CD4-positive, CD25-positive, alpha-beta regulatory T cell (primary cell): ENCODE data around the gene CBX6. TPM values are rescaled to one million over a fixed set of nuclear protein-coding genes. Genes with fewer than 3 reads are reported as not detected.
A peak's percentile ranks its signal among the peaks of the same experiment; 100 is the strongest.

ENCODE experiments used
- ATAC-seq, 2 donors: fragments of 150-1000 bp; cut with Tn5 transposase; one replicate each; pipeline ENCODE4 v1.10.0; 2021; ENCODE audit warnings: low read depth in 2 of 2, moderate number of reproducible peaks in 2 of 2, moderate library complexity in 1 of 2
- DNase-seq, 3 donors: peaks; one replicate each; pipeline versions ENCODE4 v3.0.0 to v3.0.0-alpha.2; 2012 to 2022; ENCODE audit warnings: mixed read lengths in 1 of 3
- H3K27ac ChIP-seq: one replicate; pipeline ENCODE4 v1.7.0; 2013; ENCODE audit warnings: mild to moderate bottlenecking, low read length; ENCODE audit not compliant: insufficient read depth, poor library complexity, severe bottlenecking
- H3K27me3 ChIP-seq: one replicate; pipeline ENCODE4 v1.7.0; 2013; ENCODE audit warnings: low read length; ENCODE audit not compliant: control insufficient read depth, insufficient read depth
- H3K36me3 ChIP-seq: one replicate; pipeline ENCODE4 v1.7.0; 2013; ENCODE audit warnings: mild to moderate bottlenecking, low read length, moderate library complexity; ENCODE audit not compliant: control insufficient read depth, insufficient read depth
- H3K4me1 ChIP-seq: 2 replicates; pipeline ENCODE4 v1.7.0; 2013; ENCODE audit warnings: mild to moderate bottlenecking, low read length; ENCODE audit not compliant: insufficient read depth, control insufficient read depth, poor library complexity, severe bottlenecking
- H3K4me3 ChIP-seq: one replicate; pipeline ENCODE4 v1.7.0; 2013; ENCODE audit warnings: low read depth, mild to moderate bottlenecking, low read length, moderate library complexity
- H3K9me3 ChIP-seq, 2 experiments: 1 replicate in 1 of 2; 2 replicates in 1 of 2; pipeline ENCODE4 v1.7.0; 2013; ENCODE audit warnings: low read length in 2 of 2, mild to moderate bottlenecking in 1 of 2, moderate library complexity in 1 of 2; ENCODE audit not compliant: control insufficient read depth in 2 of 2
- H3K27ac Mint-ChIP-seq, 3 donors: one replicate each; pipeline ENCODE4 v1.8.0; 2020 to 2022; ENCODE audit warnings: mild to moderate bottlenecking in 3 of 3, mixed read lengths in 3 of 3, moderate library complexity in 2 of 3
- H3K27me3 Mint-ChIP-seq: one replicate; pipeline ENCODE4 v1.8.0; 2022; ENCODE audit warnings: mild to moderate bottlenecking, mixed read lengths
- H3K36me3 Mint-ChIP-seq: one replicate; pipeline ENCODE4 v1.8.0; 2020; ENCODE audit warnings: mixed read lengths
- H3K4me1 Mint-ChIP-seq, 4 donors: one replicate each; pipeline ENCODE4 v1.8.0; 2020 to 2022; ENCODE audit warnings: mixed read lengths in 4 of 4, mild to moderate bottlenecking in 1 of 4
- H3K4me3 Mint-ChIP-seq, 4 donors: one replicate each; pipeline ENCODE4 v1.8.0; 2020 to 2022; ENCODE audit warnings: mild to moderate bottlenecking in 4 of 4, mixed read lengths in 4 of 4, moderate library complexity in 3 of 4
- H3K9me3 Mint-ChIP-seq, 7 donors: one replicate each; pipeline ENCODE4 v1.8.0; 2020 to 2022; ENCODE audit warnings: mixed read lengths in 7 of 7, mild to moderate bottlenecking in 3 of 7, moderate library complexity in 2 of 7
- polyA plus RNA-seq, 4 donors: library from polyadenylated mRNA; unstranded; fragments of 300-500 nt; fragmentation: Illumina TruSeq; gene quantifications; one replicate each; pipeline ENCODE4 v1.2.3, GENCODE V29; 2021
- total RNA-seq: library from RNA; stranded (reverse); gene quantifications from one replicate; pipeline ENCODE4 v1.2.3, GENCODE V29; 2022

Gene CBX6
- total and polyA plus RNA-seq, 5 donors from 2014 or later = 4.1 to 47.2 (median 5.7) TPM

DNA sequence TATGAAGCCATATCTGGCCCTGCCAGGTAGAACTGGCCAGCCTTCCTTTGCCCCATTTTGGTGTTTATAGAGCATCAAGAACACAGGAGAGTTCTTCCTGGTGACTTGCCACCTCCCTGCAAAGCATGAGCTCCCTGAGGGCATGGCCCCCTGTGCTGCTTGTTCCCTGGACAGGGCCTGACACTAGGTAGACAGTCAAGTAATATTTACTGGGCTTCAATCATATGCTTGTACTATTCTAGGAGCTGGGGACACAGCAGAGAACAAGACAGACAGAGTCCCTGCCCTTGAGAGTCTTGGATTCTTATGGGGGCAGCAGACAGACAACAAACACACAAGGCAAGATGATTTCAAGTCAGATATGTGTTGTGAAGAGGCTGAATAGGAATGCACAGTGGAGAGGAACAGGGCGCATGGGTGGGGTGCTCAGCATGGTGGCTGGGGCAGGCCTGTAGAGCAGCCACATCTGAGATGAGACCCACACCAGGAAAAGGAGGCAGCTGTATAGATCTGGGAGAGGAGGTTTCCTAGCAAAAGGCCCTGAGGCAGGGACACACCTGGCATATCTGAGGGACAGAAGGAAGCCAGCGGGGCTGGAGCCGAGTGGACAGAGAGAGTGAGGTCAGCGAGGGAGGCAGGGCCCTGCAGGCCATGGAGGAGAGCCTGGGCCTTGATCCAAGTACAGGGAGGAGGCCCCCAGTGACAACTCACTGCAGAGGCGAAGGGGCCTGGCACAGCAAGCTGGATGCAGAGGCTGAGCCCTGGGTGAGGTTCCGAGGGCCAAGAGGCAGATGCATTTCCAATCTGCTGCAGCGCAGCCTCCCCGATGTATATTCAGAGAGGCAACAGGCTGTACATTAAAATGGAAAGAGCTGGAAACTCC lies 10.2 kb upstream of the CBX6 start:
- Mint-ChIP-seq H3K4me3 (peak overlapping the region in 2 of 4 donors; percentile 13 to 26), H3K27ac (peak overlapping the region; percentile 66 to 95 (median 82)), H3K27me3 (peaks cover 26% of the 10 kb centered on the region), H3K36me3 (no peaks in the 10 kb centered on the region), H3K4me1 (peaks cover 0 to 28% (median 9%) of the 10 kb centered on the region in 4 donors), H3K9me3 (peaks cover 0 to 1% (median 0%) of the 10 kb centered on the region in 7 donors)
- DNase-seq (no peak), ATAC-seq (no peak)
- Histone ChIP-seq H3K4me3 (no peak overlapping the region), H3K27me3 (no peaks in the 10 kb centered on the region), H3K4me1 (no peaks in the 10 kb centered on the region), H3K27ac (no peak overlapping the region), H3K9me3 (no peaks in the 10 kb centered on the region), H3K36me3 (no peaks in the 10 kb centered on the region)

DNA sequence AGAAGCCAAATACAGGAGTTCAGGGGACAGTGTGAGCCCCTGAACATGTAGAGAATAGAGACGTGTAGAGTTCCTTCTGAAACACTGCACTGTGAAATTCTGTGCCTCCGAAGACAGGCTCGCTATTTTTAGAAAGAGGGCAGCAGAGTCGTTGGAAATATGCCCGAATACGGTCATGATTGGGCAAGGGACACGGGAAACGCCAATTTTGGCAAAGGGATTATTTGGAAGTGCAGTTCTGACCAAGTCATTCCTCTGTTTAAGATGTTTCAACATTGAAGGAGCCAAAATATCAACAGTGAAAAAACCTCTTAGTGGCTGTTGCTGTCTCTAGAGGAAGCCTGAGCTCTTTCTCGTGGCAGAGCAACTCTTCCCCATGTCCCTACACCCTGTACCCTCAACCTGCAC lies 9.5 kb upstream of the CBX6 start:
- peaks cover 0 to 1% (median 0%) of the 10 kb centered on the region in 7 donors for H3K9me3 Mint-ChIP-seq
- DNase-seq (no peak), ATAC-seq (no peak)
- Histone ChIP-seq H3K9me3 (no peaks in the 10 kb centered on the region), H3K4me3 (no peak overlapping the region), H3K36me3 (no peaks in the 10 kb centered on the region), H3K27me3 (no peaks in the 10 kb centered on the region), H3K4me1 (no peaks in the 10 kb centered on the region), H3K27ac (no peak overlapping the region)
- peaks cover 0 to 28% (median 9%) of the 10 kb centered on the region in 4 donors for H3K4me1 Mint-ChIP-seq
- H3K4me3 Mint-ChIP-seq = peak overlapping the region in 1 of 4 donors; percentile 50
- peak overlapping the region in 1 of 3 donors; percentile 66 for H3K27ac Mint-ChIP-seq
- no peaks in the 10 kb centered on the region for H3K36me3 Mint-ChIP-seq
- H3K27me3 Mint-ChIP-seq = peaks cover 18% of the 10 kb centered on the region

DNA sequence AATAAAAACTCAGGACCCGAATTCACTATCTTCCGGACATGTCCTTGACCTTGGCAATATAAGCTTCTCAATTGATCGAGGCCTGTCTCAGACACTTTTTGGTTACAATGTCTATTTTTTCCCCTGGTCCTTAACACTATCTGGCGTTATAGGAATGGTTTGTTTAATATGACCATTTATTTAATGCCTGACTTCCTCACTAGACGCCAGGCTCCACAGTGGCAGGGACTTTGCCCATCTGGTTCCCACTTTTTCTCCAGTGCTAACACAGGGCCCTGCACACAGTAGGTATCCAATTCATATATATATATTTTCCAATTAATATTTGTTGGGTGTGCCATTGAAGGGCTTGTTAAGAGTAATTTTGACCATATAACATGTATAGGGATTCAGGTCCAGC lies 7.9 kb upstream of the CBX6 start:
- Histone ChIP-seq H3K27me3 (no peaks in the 10 kb centered on the region), H3K9me3 (no peaks in the 10 kb centered on the region), H3K36me3 (no peaks in the 10 kb centered on the region), H3K4me1 (no peaks in the 10 kb centered on the region), H3K4me3 (no peak overlapping the region), H3K27ac (no peak overlapping the region)
- Mint-ChIP-seq H3K27ac (no peak overlapping the region), H3K27me3 (peaks cover 15% of the 10 kb centered on the region), H3K36me3 (no peaks in the 10 kb centered on the region), H3K9me3 (peaks cover 0 to 1% (median 0%) of the 10 kb centered on the region in 7 donors), H3K4me1 (peaks cover 0 to 31% (median 9%) of the 10 kb centered on the region in 4 donors), H3K4me3 (no peak overlapping the region)
- DNase-seq (no peak), ATAC-seq (no peak)

DNA sequence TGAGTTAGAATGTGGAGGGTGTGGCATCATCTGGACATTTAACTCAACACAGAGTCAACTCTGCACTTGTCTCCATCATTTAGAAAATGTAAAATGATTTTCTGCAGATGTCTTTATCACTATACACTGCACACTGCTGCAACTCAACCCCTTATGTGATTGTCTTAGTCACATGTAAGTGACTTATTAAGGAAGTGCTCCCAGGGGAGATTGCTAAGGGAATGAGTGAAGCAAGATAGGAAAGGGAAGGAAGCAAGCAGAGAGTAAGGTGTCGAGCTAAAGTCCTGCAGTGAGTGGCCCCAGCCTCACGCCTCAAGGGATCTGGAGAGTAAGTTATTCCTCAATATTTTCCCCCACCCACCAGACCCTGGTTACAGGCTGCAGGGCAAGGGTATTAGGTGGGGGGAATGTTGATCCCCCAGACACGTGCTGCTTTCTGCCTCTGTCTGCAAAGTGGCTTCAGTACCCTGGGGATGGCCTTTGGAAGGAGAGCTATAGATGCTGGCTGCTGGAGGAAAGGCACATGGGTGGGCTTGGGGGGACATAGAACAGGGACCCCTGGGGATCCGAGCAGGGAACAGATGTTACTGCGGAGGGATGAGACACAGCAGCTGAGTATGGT lies 7.2 kb upstream of the CBX6 start:
- H3K36me3 Mint-ChIP-seq = no peaks in the 10 kb centered on the region
- peaks cover 2% of the 10 kb centered on the region for H3K4me1 ChIP-seq
- no peaks in the 10 kb centered on the region for H3K27me3 ChIP-seq
- no peak overlapping the region for H3K4me3 ChIP-seq
- no peak overlapping the region for H3K27ac ChIP-seq
- no peak for DNase-seq
- no peak overlapping the region for H3K4me3 Mint-ChIP-seq
- H3K36me3 ChIP-seq = no peaks in the 10 kb centered on the region
- H3K27ac Mint-ChIP-seq = no peak overlapping the region
- ATAC-seq = no peak
- peaks cover 0 to 1% (median 0%) of the 10 kb centered on the region in 7 donors for H3K9me3 Mint-ChIP-seq
- no peaks in the 10 kb centered on the region for H3K9me3 ChIP-seq
- H3K27me3 Mint-ChIP-seq = peaks cover 15% of the 10 kb centered on the region
- peaks cover under 1 to 32% (median 10%) of the 10 kb centered on the region in 4 donors for H3K4me1 Mint-ChIP-seq

DNA sequence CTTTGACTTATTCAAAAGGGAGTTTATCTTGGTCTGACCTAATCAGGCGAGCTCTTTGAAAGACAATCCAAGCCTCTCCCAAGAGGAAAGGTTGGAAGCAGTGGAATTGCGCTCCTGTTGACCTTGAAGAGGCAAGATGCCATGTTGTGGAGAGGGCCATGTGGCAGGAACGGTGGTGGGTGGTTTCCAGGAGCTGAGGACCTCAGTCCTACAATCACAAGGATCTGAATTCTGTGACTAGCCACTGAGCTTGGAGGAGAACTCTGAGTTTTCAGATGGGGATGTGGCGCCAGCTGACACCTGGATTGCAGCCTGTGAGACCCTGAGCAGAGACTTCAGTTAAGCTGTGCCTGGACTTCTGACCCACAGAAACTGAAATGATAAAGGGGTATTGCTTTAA lies 6.0 kb upstream of the CBX6 start:
- no peak overlapping the region for H3K27ac ChIP-seq
- H3K36me3 ChIP-seq = no peaks in the 10 kb centered on the region
- no peak overlapping the region for H3K4me3 ChIP-seq
- peaks cover 15% of the 10 kb centered on the region for H3K4me1 ChIP-seq
- no peaks in the 10 kb centered on the region for H3K9me3 ChIP-seq
- Mint-ChIP-seq H3K27ac (peak overlapping the region in 2 of 3 donors; percentile 1 to 62), H3K4me1 (peaks cover 5 to 38% (median 19%) of the 10 kb centered on the region in 4 donors), H3K9me3 (peaks cover 0 to 1% (median 0%) of the 10 kb centered on the region in 7 donors), H3K36me3 (no peaks in the 10 kb centered on the region), H3K4me3 (no peak overlapping the region), H3K27me3 (peaks cover 19% of the 10 kb centered on the region)
- no peak for ATAC-seq
- no peaks in the 10 kb centered on the region for H3K27me3 ChIP-seq
- no peak for DNase-seq

DNA sequence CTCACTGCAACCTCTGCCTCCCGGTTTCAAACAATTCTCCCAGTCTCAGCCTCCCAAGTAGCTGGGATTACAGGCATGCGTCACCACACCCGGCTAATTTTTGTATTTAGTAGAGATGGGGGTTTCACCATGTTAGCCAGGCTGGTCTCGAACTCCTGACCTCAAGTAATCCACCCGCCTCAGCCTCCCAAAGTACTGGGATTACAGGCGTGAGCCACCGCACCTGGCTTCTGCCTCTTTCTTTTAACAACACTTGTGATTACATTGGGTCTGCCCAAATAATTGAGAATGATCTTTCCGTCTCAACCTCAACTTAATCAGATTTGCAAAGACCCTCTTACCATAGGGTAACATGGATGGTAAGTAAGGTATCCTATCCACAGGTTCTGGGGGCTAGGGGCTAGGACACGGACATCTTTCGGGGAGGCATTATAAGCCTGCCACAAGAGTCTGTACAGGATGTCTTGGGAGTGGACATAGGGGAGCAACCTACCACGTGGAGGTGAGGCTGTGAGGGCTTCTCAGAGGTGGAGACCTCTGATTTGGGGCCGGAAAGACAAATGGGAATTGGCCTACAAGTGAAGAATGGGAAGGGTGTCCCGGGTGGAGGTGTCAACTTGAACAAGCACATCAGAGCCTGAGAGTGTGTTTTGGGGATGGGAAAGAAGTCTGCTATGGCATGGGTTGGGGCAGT lies 2.7 kb upstream of the CBX6 start:
- Mint-ChIP-seq H3K27me3 (peaks cover 11% of the 10 kb centered on the region), H3K36me3 (no peaks in the 10 kb centered on the region), H3K4me1 (peaks cover 8 to 41% (median 21%) of the 10 kb centered on the region in 4 donors), H3K27ac (peak overlapping the region in 2 of 3 donors; percentile 21 to 76), H3K4me3 (peak overlapping the region in 3 of 4 donors; percentile 86 to 93 (median 89)), H3K9me3 (peaks cover 0 to 1% (median 0%) of the 10 kb centered on the region in 7 donors)
- Histone ChIP-seq H3K9me3 (no peaks in the 10 kb centered on the region), H3K4me1 (peaks cover 41% of the 10 kb centered on the region), H3K27ac (no peak overlapping the region), H3K36me3 (peaks cover 4% of the 10 kb centered on the region), H3K4me3 (no peak overlapping the region), H3K27me3 (no peaks in the 10 kb centered on the region)
- ATAC-seq (no peak), DNase-seq (no peak)
